Testis (tissue), 3 donors: ENCODE results near the gene OOSP3. TPM values are rescaled to one million over a fixed set of nuclear protein-coding genes. Genes with fewer than 3 reads are reported as not detected.

ENCODE experiments used
- DNase-seq: peaks from one replicate; pipeline ENCODE4 v3.0.0-alpha.2; 2019
- H3K27ac ChIP-seq, 2 donors: fragments of 200-600 bp; sonication (generic); one replicate each; pipeline ENCODE4 v1.5.1; 2019
- H3K27me3 ChIP-seq: fragments of 200-600 bp; sonication (generic); one replicate; pipeline ENCODE4 v1.5.1; 2019
- H3K36me3 ChIP-seq: fragments of 200-600 bp; sonication (generic); one replicate; pipeline ENCODE4 v1.5.1; 2017; ENCODE audit warnings: low read depth; ENCODE audit errors: missing control alignments
- H3K4me1 ChIP-seq: fragments of 200-600 bp; sonication (generic); one replicate; pipeline ENCODE4 v1.5.1; 2019
- H3K4me3 ChIP-seq, 2 donors: fragments of 200-600 bp; sonication (generic); one replicate each; pipeline ENCODE4 v1.5.1; 2017 to 2019
- H3K9me3 ChIP-seq: fragments of 200-600 bp; sonication (generic); one replicate; pipeline ENCODE4 v1.5.1; 2017
- CTCF ChIP-seq, 3 experiments: fragments of 450-650 bp in 2 of 3; fragments of 200-600 bp in 1 of 3; sonication (generic) in 1 of 3; IDR thresholded peaks; one replicate each; pipeline ENCODE4 v1.5.1; 2016 to 2019; ENCODE audit warnings: antibody characterized with exemption in 3 of 3, mild to moderate bottlenecking in 2 of 3, moderate library complexity in 1 of 3
- POLR2A ChIP-seq: fragments of 450-650 bp; IDR thresholded peaks from one replicate; pipeline ENCODE4 v1.6.1; 2017; ENCODE audit warnings: antibody characterized with exemption, mild to moderate bottlenecking, moderate library complexity
- WGBS, 2 donors: methylation state at CpG; one replicate each; pipeline ENCODE4 v1.1.5; 2018; 5-methylcytosine and 5-hydroxymethylcytosine counted together
- intact Hi-C: fragments of 100-400 bp; cut with DNase I; formaldehyde crosslinking; loops from one replicate; pipeline ENCODE4 v1.15.1; 2023; ENCODE audit warnings: low total_unique reads
- polyA plus RNA-seq: library from polyadenylated mRNA; stranded (reverse); fragments of 350-450 nt; fragmentation: Illumina TruSeq; extraction: RNeasy Lipid Tissue Mini Kit (QIAGEN cat#74804); gene quantifications from one replicate; pipeline ENCODE4 v1.2.3, GENCODE V29; 2014; ENCODE audit warnings: low read depth, low replicate concordance; ENCODE audit not compliant: insufficient read depth
- total RNA-seq, 2 donors: library from RNA; depleted of rRNA; stranded (reverse); fragments of >200 nt; gene quantifications; one replicate each; pipeline ENCODE4 v1.2.3, GENCODE V29; 2016

Gene OOSP3
- total and polyA plus RNA-seq, 3 donors from 2014 or later, result 0.83 TPM; not detected in 2

GRCh38 chr11:59941091-59941490 is 62.5 kb downstream of the OOSP3 start:
- DNase-seq, result no peak
- no peak for TF ChIP-seq CTCF (IDR thresholded peaks at IDR 0.05)
- TF ChIP-seq POLR2A, result no peak
- WGBS, 2 donors, result 70 to 86% methylated on average over 4 of the region's 4 CpGs
- Histone ChIP-seq H3K4me3 (no peak overlapping the region), H3K4me1 (no peaks in the 10 kb centered on the region), H3K36me3 (no peaks in the 10 kb centered on the region), H3K27ac (no peak overlapping the region), H3K9me3 (no peaks in the 10 kb centered on the region), H3K27me3 (no peaks in the 10 kb centered on the region)
- intact Hi-C loops, result no loop called here

GRCh38 chr11:59943997-59944714 is 65.6 kb downstream of the OOSP3 start:
- Histone ChIP-seq H3K27ac (no peak overlapping the region), H3K9me3 (no peaks in the 10 kb centered on the region), H3K36me3 (no peaks in the 10 kb centered on the region), H3K4me3 (no peak overlapping the region), H3K4me1 (no peaks in the 10 kb centered on the region), H3K27me3 (no peaks in the 10 kb centered on the region)
- DNase-seq, result no peak
- TF ChIP-seq CTCF (IDR thresholded peaks at IDR 0.05) (no peak), POLR2A (no peak)
- intact Hi-C loops, result no loop called here
- whole genome bisulfite sequencing, 2 donors, result 82 to 94% methylated on average over 3 of the region's 3 CpGs

- H3K36me3 ChIP-seq, result no peaks in the 10 kb centered on the region
- TF ChIP-seq CTCF (IDR thresholded peaks at IDR 0.05) (no peak), POLR2A (no peak)
- no peak overlapping the region for H3K27ac ChIP-seq
- intact Hi-C loops, result no loop called here
- no peaks in the 10 kb centered on the region for H3K4me1 ChIP-seq
- H3K9me3 ChIP-seq, result no peaks in the 10 kb centered on the region
- 65 to 77% methylated on average over 2 of the region's 2 CpGs for WGBS, 2 donors
- no peak overlapping the region for H3K4me3 ChIP-seq
- no peak for DNase-seq
- no peaks in the 10 kb centered on the region for H3K27me3 ChIP-seq
These were observed 66.1 kb downstream of the OOSP3 start for GRCh38 chr11:59944720-59945119.

Other genes with a start within 250 kb of the OOSP3 start
- 10 to 100 TPM; 22.5 to 24.0 TPM for gene PATL1, start 209.7 kb upstream of the OOSP3 start, total RNA-seq
- 25.4 TPM for gene PATL1, start 209.7 kb upstream of the OOSP3 start, polyA plus RNA-seq
- under 1 TPM in 1 of 2 donors, not detected in 1; 0.39 TPM for gene OR10V1, start 164.9 kb upstream of the OOSP3 start, total RNA-seq
- not detected for gene OR10V1, start 164.9 kb upstream of the OOSP3 start, polyA plus RNA-seq
- 100 to 1,000 TPM in 1 of 2 donors, 10 to 100 TPM in 1; 94.3 to 103 TPM for gene STX3, start 123.4 kb upstream of the OOSP3 start, total RNA-seq
- gene STX3, start 123.4 kb upstream of the OOSP3 start, polyA plus RNA-seq, result 25.3 TPM
- 100 to 1,000 TPM in 1 of 2 donors, 10 to 100 TPM in 1; 87.9 to 103 TPM for gene MRPL16, start 68.0 kb upstream of the OOSP3 start, total RNA-seq
- gene MRPL16, start 68.0 kb upstream of the OOSP3 start, polyA plus RNA-seq, result 65.8 TPM
- gene CBLIF, start 33.3 kb upstream of the OOSP3 start, total RNA-seq, result under 1 TPM in 1 of 2 donors, not detected in 1; 0.37 TPM
- gene CBLIF, start 33.3 kb upstream of the OOSP3 start, polyA plus RNA-seq, result 0.54 TPM
- gene TCN1, start 12.3 kb upstream of the OOSP3 start, total RNA-seq, result 1 to 10 TPM; 1.6 to 4.3 TPM
- 1.1 TPM for gene TCN1, start 12.3 kb upstream of the OOSP3 start, polyA plus RNA-seq
- gene OOSP1, start 59.6 kb downstream of the OOSP3 start, total RNA-seq, result under 1 TPM in 1 of 2 donors, not detected in 1; 0.37 TPM
- gene OOSP1, start 59.6 kb downstream of the OOSP3 start, polyA plus RNA-seq, result not detected
- gene OOSP4A, start 85.3 kb downstream of the OOSP3 start, total RNA-seq, result not detected
- not detected for gene OOSP4A, start 85.3 kb downstream of the OOSP3 start, polyA plus RNA-seq
- gene OOSP4B, start 138.4 kb downstream of the OOSP3 start, total RNA-seq, result under 1 TPM in 1 of 2 donors, not detected in 1; 0.43 TPM
- not detected for gene OOSP4B, start 138.4 kb downstream of the OOSP3 start, polyA plus RNA-seq
- 10 to 100 TPM; 50.2 to 73.2 TPM for gene OOSP2, start 161.6 kb downstream of the OOSP3 start, total RNA-seq
- 41.9 TPM for gene OOSP2, start 161.6 kb downstream of the OOSP3 start, polyA plus RNA-seq
- gene MS4A3, start 177.9 kb downstream of the OOSP3 start, total RNA-seq, result 1 to 10 TPM; 1.2 to 1.7 TPM
- gene MS4A3, start 177.9 kb downstream of the OOSP3 start, polyA plus RNA-seq, result 0.63 TPM
- 1 to 10 TPM in 1 of 2 donors, under 1 TPM in 1; 0.39 to 2.6 TPM for gene MS4A2, start 209.9 kb downstream of the OOSP3 start, total RNA-seq
- 2.0 TPM for gene MS4A2, start 209.9 kb downstream of the OOSP3 start, polyA plus RNA-seq